Activated CD8-positive, alpha-beta T cell treated with anti-CD3 and anti-CD28 coated beads, Interleukin-2, amount 10 ng/mL, durations not matched to agents 7 days and 5 days (primary cell): ENCODE data around the gene CCDC47. TPM values are rescaled to one million over a fixed set of nuclear protein-coding genes. Genes with fewer than 3 reads are reported as not detected.

Experiments
- ATAC-seq: fragments of 150-1000 bp; cut with Tn5 transposase; one replicate; pipeline ENCODE4 v1.10.0; 2021; ENCODE audit warnings: moderate library complexity
- CTCF ChIA-PET: fragments of 350-600 bp; sonication (Branson Sonifier 250); formaldehyde crosslinking; loops from one replicate; lab custom pipeline; 2021; ENCODE audit warnings: antibody characterized with exemption; lab: Charles Lee
- POLR2A ChIA-PET: fragments of 350-600 bp; sonication (Branson Sonifier 250); formaldehyde crosslinking; loops from one replicate; lab custom pipeline; 2021; ENCODE audit warnings: antibody characterized with exemption; lab: Charles Lee
- DNase-seq: peaks from one replicate; pipeline ENCODE4 v3.0.0-alpha.2; 2020
- H3K27ac Mint-ChIP-seq: one replicate; pipeline ENCODE4 v1.8.0; 2021; ENCODE audit warnings: mild to moderate bottlenecking, mixed read lengths
- H3K27me3 Mint-ChIP-seq: one replicate; pipeline ENCODE4 v1.8.0; 2021; ENCODE audit warnings: low read depth, mixed read lengths
- H3K36me3 Mint-ChIP-seq: one replicate; pipeline ENCODE4 v1.8.0; 2021; ENCODE audit warnings: low read depth, mixed read lengths
- H3K4me1 Mint-ChIP-seq: one replicate; pipeline ENCODE4 v1.8.0; 2021; ENCODE audit warnings: low read depth, mixed read lengths
- H3K4me3 Mint-ChIP-seq: one replicate; pipeline ENCODE4 v1.8.0; 2021; ENCODE audit warnings: mild to moderate bottlenecking, mixed read lengths
- H3K9me3 Mint-ChIP-seq: one replicate; pipeline ENCODE4 v1.8.0; 2022; ENCODE audit warnings: mixed read lengths; ENCODE audit not compliant: insufficient read depth
- total RNA-seq, 2 experiments: library from RNA; stranded (reverse); gene quantifications; one replicate each; pipeline ENCODE4 v1.2.3, GENCODE V29; 2021

Gene CCDC47
- total RNA-seq, 2 experiments from 2014 or later: 59.4 to 61.1 TPM

DNA sequence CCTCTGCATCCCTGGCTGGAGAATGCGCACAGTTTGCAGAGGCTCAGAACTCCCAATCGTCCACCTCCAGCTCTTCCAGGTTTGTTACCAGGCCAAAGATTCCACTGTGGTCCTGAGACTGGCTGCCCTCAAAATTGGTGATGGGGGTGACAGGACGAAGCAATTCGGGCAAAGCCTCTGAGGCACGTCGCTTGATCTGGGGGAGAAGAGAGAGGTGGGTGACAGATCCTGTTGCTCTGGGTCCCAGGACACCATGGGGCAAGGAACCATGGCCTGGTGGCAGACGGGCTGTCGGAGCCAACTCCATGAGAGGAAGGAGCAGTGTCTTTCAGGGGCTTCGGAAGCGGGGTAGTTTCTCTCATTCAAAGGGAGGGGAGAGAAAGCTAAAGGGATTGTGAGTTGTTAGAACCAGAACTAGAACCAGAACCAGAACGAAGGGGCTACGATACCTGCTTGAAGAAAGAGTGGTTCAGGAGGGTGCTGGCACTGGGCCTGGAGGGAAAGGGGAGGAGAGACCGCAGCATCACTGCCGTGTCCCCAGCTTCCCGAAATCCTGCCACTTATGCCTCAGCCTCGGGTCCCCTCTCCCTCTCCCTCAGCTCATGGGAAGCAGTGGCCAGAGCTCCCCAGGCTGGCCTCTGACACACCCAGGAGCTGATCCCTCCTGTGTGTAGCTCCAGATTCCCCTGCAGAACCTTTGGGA is 69.7 kb downstream of the CCDC47 start:
- POLR2A ChIA-PET: interaction anchor here (1.3 to 3.9 kb wide), 3 partner anchors 9 to 37 kb away, joined by 3 to 14 read pairs (median 12); no protein-coding TSS in a partner anchor
- DNase-seq (no peak), ATAC-seq (no peak)
- CTCF ChIA-PET: interaction anchor here (0.9 to 3.0 kb wide), 2 partner anchors 7 to 108 kb away, joined by 3 to 19 read pairs; no protein-coding TSS in a partner anchor
- no peaks in the 10 kb centered on the region for H3K27me3 Mint-ChIP-seq
- peak overlapping the region; percentile 86 for H3K4me3 Mint-ChIP-seq
- no peaks in the 10 kb centered on the region for H3K9me3 Mint-ChIP-seq
- peak overlapping the region; percentile 67 for H3K27ac Mint-ChIP-seq
- peaks cover 51% of the 10 kb centered on the region for H3K36me3 Mint-ChIP-seq
- H3K4me1 Mint-ChIP-seq: peaks cover 72% of the 10 kb centered on the region

DNA sequence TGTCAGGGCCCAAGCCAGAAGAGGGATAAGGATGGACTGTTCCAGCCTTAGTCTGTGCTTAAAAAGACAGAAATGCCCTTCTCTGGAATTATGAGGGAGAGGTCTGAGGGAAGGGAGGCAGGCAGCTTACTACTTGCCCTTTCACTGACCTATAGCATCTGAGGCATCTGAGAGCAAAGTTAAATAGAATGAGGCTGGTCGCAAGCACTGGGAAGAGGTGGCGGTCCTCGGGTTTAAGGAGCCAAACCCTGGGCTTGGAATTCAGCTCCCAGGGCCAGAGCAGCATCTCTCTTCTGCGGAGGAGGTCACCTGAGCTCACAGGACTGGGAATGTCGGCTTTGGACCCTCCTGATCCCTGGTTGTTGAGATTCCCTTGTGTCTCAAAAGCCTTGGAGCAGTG is 70.4 kb downstream of the CCDC47 start:
- H3K27ac Mint-ChIP-seq: peak overlapping the region; percentile 94
- POLR2A ChIA-PET: interaction anchor here (0.8 to 3.9 kb wide), 9 partner anchors 7 to 445 kb away, joined by 3 to 33 read pairs (median 12); partner anchors contain the start of genes CCDC47, DDX42 and STRADA
- CTCF ChIA-PET: interaction anchor here (0.9 to 3.0 kb wide), 3 partner anchors 8 to 278 kb away, joined by 3 to 19 read pairs (median 8); no protein-coding TSS in a partner anchor
- H3K4me3 Mint-ChIP-seq: peak overlapping the region; percentile 86
- H3K9me3 Mint-ChIP-seq: no peaks in the 10 kb centered on the region
- ATAC-seq: no peak
- DNase-seq: no peak
- peaks cover 66% of the 10 kb centered on the region for H3K4me1 Mint-ChIP-seq
- no peaks in the 10 kb centered on the region for H3K27me3 Mint-ChIP-seq
- peaks cover 56% of the 10 kb centered on the region for H3K36me3 Mint-ChIP-seq

DNA sequence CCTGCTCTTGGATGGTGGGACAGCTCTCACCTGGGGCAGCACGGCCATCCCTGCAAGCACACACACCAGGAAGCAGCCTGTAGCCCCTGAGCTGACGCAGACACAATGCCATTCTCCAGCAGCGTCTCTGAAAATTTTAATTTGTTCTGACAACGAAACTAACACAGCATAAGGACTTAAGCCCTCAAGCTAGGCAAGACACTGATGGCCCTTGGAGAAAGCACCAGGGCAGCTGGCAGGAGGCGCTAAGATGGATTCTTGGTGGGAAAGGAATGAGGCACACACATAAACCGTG is 70.7 kb downstream of the CCDC47 start:
- Mint-ChIP-seq H3K27me3 (no peaks in the 10 kb centered on the region), H3K9me3 (no peaks in the 10 kb centered on the region), H3K27ac (peak overlapping the region; percentile 94), H3K36me3 (peaks cover 60% of the 10 kb centered on the region), H3K4me1 (peaks cover 65% of the 10 kb centered on the region), H3K4me3 (peak overlapping the region; percentile 86)
- DNase-seq (no peak), ATAC-seq (no peak)
- POLR2A ChIA-PET: interaction anchor here (0.8 to 3.9 kb wide), 9 partner anchors 8 to 446 kb away, joined by 3 to 33 read pairs (median 12); partner anchors contain the start of genes CCDC47, DDX42 and STRADA
- CTCF ChIA-PET: interaction anchor here (0.7 to 3.0 kb wide), 4 partner anchors 8 to 277 kb away, joined by 3 to 19 read pairs (median 6); no protein-coding TSS in a partner anchor

DNA sequence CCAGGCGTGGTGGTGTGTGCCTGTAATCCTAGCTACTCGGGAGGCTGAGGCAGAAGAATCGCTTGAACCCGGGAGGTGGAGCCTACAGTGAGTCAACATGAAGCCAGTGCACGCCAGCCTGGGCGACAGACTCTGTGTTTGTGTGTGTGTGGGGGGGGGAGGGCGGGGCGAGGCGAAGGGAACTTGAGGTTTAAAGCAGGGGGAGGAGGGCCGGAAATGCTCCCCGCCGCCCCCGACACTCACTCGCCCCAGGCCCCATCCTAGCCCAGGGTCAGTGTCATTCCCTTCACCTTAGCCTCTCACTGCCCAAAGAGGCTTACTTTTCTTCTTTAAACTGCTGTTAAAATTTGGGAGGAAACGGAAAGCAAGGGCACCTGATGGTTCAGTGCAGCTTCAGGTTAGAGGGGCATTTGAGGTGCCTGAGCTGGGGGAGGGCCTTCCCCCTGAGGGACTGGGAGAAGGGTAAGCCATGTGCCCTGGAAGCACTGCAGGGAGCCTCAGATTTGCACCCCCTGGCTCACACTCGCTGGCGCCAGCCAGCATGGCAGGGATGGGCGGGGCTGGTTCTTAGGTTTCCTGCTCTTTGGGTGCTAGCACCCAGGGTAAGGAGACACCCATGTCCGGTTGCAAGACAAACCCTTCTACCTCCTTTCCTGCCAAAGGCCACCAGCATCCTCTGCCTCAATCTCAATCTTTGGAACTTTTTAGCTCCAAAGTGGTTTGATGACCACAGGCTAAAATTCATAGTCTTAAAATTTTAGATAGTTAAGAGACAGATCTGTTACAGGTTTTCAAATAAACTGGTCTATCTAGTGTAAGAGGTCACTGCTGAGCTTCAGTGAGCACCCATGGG is 71.3 kb downstream of the CCDC47 start:
- Mint-ChIP-seq H3K36me3 (peaks cover 63% of the 10 kb centered on the region), H3K4me1 (peaks cover 65% of the 10 kb centered on the region), H3K27ac (peak overlapping the region; percentile 94), H3K4me3 (peak overlapping the region; percentile 86), H3K9me3 (no peaks in the 10 kb centered on the region), H3K27me3 (no peaks in the 10 kb centered on the region)
- ChIA-PET POLR2A (interaction anchor here (0.6 to 3.9 kb wide), 10 partner anchors 8 to 446 kb away, joined by 3 to 33 read pairs (median 9); partner anchors contain the start of genes CCDC47, DDX42 and STRADA), CTCF (interaction anchor here (0.7 to 3.0 kb wide), 5 partner anchors 9 to 277 kb away, joined by 3 to 19 read pairs (median 3); no protein-coding TSS in a partner anchor)
- ATAC-seq: peak; percentile 23
- DNase-seq: peak; percentile 89

DNA sequence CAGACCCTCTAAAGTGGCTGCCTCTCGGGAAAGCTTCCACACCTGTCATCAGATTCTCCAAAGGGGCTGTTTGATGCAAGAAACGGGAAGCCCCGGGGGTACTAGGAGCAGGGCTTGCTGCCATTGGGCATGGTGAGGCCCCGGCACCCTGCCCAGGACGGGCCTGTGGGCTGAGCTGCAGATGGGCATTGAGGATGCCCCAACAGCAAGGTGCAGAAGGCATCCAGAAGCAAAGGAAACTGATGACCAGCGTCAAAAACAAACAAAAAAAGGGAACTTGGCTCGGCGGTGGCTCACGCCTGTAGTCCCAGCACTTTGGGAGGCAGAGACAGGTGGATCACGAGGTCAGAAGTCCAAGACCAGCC is 72.0 kb downstream of the CCDC47 start:
- ATAC-seq (no peak), DNase-seq (no peak)
- Mint-ChIP-seq H3K27ac (peak overlapping the region; percentile 94), H3K4me1 (peaks cover 64% of the 10 kb centered on the region), H3K27me3 (no peaks in the 10 kb centered on the region), H3K9me3 (no peaks in the 10 kb centered on the region), H3K36me3 (peaks cover 68% of the 10 kb centered on the region), H3K4me3 (peak overlapping the region; percentile 86)
- POLR2A ChIA-PET: interaction anchor here (0.6 to 3.9 kb wide), 7 partner anchors 7 to 346 kb away, joined by 3 to 33 read pairs (median 14); partner anchors contain the start of genes CCDC47, DDX42 and STRADA
- CTCF ChIA-PET: interaction anchor here (0.9 to 3.0 kb wide), 6 partner anchors 9 to 276 kb away, joined by 3 to 19 read pairs (median 4); no protein-coding TSS in a partner anchor

DNA sequence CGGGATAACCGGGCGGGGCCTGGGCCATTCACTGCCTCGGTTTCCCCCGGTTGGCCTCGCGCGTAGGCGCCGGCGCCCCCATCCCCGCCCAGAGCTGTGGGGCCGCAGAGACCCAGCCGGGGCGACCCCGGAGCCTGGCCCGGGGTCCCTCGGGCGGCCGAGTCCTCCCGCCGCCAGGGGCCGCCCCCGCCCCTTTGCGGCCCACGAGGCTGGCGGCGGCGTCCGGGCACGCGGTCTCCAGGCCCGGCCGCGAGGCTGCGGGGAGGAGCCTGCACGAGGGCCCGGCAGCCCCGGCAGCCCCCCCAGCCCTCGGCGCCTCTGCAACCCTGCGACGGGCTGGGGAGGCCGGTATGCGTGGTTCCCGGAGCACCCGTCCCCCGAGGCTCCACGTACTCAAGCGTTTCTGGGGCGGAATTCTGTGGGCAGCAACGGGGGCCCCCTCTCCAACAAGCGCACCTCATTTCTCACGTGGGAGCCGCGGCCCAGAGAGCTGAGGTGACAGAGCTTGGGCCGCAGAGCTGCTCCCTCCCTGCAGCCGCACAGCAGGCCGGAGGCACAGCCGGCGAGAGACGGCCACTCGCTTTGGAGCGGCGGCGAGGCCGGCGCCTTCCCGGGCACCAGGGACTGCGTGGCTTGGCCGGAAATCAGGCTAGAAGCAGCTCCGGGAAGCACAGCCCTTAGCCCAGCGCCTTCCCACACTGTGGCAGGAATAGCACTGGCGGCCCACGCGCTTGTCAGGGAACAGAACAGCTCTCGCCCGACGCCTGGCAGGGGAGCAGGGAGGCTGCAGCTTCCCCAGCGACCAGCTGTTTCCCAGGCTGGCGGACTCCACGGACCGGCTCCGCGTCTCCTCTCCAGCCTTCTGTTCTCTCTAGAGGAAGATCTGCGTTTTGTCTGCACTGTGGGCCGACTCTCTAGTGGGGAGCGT is 72.6 kb downstream of the CCDC47 start:
- Mint-ChIP-seq H3K9me3 (no peaks in the 10 kb centered on the region), H3K4me1 (peaks cover 64% of the 10 kb centered on the region), H3K27me3 (no peaks in the 10 kb centered on the region), H3K36me3 (peaks cover 67% of the 10 kb centered on the region), H3K27ac (peak overlapping the region; percentile 94), H3K4me3 (peak overlapping the region; percentile 86)
- ATAC-seq (peak; percentile 11), DNase-seq (peak; percentile 69)
- ChIA-PET POLR2A (interaction anchor here (0.6 to 3.9 kb wide), 10 partner anchors 9 to 347 kb away, joined by 3 to 33 read pairs (median 4); partner anchors contain the start of genes CCDC47, DDX42 and STRADA), CTCF (interaction anchor here (0.9 to 3.0 kb wide), 5 partner anchors 10 to 134 kb away, joined by 3 to 19 read pairs (median 4); no protein-coding TSS in a partner anchor)

DNA sequence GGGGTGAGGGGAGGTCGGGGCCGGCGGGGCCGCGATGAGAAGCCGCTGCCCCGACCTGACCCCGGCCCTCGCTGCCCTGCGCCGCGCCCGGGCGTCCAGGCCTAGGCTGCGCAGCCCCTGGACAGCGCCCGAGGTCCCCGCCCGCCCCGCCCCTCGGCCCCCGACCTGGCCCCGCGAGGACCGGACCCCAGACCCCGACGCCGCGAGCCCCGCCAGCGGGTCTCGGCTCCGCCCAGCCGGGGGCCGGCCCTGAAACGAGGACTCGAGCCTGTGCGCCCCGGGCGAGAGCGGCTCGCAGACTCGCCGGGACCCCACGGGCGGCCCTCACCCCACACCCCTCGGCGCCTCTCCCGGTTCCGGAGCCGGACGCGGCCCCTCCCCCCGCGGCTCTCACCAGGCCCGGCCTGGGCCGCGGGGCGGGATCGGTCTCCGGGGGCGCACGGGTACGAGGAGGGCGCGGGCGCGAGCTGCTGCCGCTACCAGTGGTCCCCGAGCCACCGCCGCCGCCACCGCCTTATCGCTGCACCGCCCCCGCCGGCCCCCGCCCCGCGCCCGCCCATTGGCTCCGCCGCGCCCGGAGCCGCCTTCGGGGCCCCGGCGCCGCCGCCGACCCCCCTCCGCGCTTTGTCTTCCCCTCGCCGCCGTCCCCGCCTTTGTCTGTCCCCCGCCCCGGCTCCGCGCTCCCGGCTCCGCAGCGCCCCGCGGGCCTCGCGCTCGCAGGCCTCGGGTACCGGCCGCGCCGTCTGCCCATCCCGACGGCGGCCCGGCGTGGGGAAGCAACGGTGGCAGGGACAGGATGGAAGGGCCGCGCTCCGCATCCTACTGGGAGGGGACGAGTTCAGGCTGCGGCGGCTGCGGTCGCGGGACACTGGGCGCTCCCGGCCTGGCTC is 73.5 kb downstream of the CCDC47 start, which contains the start of gene LIMD2:
Gene LIMD2, minus strand, starts transcription at position 488 of the 890 bp plus-strand sequence. CDS start 827 bp downstream, outside the sequence.
- H3K36me3 Mint-ChIP-seq: peaks cover 68% of the 10 kb centered on the region
- CTCF ChIA-PET: no interaction called here

DNA sequence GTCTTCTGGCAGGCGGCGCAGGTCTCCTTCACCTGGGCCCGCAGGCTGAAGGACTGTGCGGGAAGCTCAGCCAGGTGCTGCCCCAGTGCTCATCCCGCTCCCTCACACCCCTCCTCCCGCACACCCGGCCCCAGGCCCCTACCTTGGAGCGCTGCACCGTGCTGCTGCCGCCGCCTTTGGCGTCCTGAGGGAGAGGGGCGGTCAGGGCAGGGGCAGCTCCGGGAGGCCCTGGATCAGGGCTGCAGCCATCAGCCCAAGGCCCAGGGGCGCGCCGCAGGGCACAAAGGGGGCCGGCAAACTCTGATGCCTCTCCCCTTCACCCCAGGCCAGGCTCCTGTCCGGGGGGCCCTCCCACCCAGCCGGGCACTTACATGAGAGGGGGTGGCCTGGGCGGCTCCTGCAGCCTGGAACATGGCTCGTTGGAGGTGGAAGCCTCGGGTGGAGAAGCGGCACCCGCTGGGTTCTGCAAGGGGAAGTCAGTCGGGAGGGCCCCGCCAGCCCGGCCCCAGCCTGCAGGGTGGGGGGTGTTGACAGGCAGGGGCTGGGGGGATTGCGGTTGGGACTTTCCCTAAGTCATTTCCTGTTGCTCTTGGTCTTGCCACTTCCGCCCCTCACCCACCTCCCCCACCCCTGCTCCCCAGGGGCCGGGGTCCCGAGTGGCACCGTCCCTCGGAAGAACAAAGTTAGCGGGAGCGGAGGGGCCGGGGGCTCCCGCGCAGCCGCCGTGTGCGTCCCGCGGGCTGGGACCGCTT is 74.3 kb downstream of the CCDC47 start:
- Mint-ChIP-seq H3K9me3 (no peaks in the 10 kb centered on the region), H3K4me1 (peaks cover 63% of the 10 kb centered on the region), H3K36me3 (peaks cover 69% of the 10 kb centered on the region), H3K27me3 (no peaks in the 10 kb centered on the region), H3K4me3 (peak overlapping the region; percentile 96), H3K27ac (peak overlapping the region; percentile 98)
- peak; percentile 94 for DNase-seq
- POLR2A ChIA-PET: interaction anchor here (0.5 to 7.7 kb wide), 23 partner anchors 11 to 408 kb away, joined by 3 to 150 read pairs (median 6); partner anchors contain the start of genes CCDC47, DDX42, PSMC5 and STRADA
- peak; percentile 20 for ATAC-seq
- CTCF ChIA-PET: interaction anchor here (0.8 to 6.9 kb wide), 12 partner anchors 10 to 273 kb away, joined by 3 to 85 read pairs (median 6); partner anchors contain the start of genes CCDC47, DDX42 and STRADA

More for the DNA sequence above, 73.5 kb downstream of the CCDC47 start, which contains the start of gene LIMD2:
- POLR2A ChIA-PET: interaction anchor here (0.6 to 7.7 kb wide), 7 partner anchors 10 to 73 kb away, joined by 3 to 150 read pairs (median 21); partner anchors contain the start of genes CCDC47, DDX42 and STRADA
- Mint-ChIP-seq H3K9me3 (no peaks in the 10 kb centered on the region), H3K4me1 (peaks cover 64% of the 10 kb centered on the region), H3K27ac (peak within 1 kb of the TSS; percentile 98), H3K4me3 (peak within 1 kb of the TSS; percentile 96), H3K27me3 (no peaks in the 10 kb centered on the region)
- ATAC-seq (peak; percentile 29), DNase-seq (peak; percentile 86)
